Hepatocyte (in vitro differentiated cells): ENCODE measurements around the gene CDCA7L.

Source experiments
- EZH2 ChIP-seq: fragments of 200-600 bp; sonication (generic); IDR thresholded peaks from 2 replicates; pipeline ENCODE4 v1.6.1; 2016; ENCODE audit warnings: antibody characterized with exemption, mild to moderate bottlenecking, borderline replicate concordance
- TF ChIP-seq, protein P1 (sequence below): fragments of 200-600 bp; sonication (generic); IDR thresholded peaks from 2 replicates; pipeline ENCODE4 v1.5.1; 2016; ENCODE audit warnings: antibody characterized with exemption, mild to moderate bottlenecking; ENCODE audit not compliant: poor library complexity

DNA sequence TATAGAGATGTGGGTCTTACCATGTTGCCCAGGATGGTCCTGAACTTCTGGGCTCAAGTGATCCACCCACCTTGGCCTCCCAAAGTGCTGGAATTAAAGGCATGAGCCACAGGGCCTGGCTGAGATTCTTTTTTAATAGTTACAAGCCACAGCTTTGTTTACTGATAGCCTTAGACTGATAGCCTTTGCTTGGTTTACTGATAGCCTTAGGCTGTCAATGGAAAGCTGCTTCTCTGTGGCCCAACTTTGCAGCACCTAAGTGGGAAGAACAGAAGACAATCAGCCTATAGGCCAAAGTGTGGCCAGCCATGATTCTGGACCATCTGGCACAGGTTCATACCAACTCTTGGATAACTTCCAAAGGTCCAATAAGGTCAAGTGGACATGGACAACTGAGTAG is 24.1 kb upstream of the CDCA7L start:
- TF ChIP-seq, protein P1, sequence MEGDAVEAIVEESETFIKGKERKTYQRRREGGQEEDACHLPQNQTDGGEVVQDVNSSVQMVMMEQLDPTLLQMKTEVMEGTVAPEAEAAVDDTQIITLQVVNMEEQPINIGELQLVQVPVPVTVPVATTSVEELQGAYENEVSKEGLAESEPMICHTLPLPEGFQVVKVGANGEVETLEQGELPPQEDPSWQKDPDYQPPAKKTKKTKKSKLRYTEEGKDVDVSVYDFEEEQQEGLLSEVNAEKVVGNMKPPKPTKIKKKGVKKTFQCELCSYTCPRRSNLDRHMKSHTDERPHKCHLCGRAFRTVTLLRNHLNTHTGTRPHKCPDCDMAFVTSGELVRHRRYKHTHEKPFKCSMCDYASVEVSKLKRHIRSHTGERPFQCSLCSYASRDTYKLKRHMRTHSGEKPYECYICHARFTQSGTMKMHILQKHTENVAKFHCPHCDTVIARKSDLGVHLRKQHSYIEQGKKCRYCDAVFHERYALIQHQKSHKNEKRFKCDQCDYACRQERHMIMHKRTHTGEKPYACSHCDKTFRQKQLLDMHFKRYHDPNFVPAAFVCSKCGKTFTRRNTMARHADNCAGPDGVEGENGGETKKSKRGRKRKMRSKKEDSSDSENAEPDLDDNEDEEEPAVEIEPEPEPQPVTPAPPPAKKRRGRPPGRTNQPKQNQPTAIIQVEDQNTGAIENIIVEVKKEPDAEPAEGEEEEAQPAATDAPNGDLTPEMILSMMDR: no peak
- TF ChIP-seq EZH2: no peak
